Heart left ventricle (tissue), 16 donors: ENCODE results near the gene CHRDL2. TPM values are rescaled to one million over a fixed set of nuclear protein-coding genes. Genes with fewer than 3 reads are reported as not detected.

Experiments used
- ATAC-seq, 4 donors: fragments of 200-7000 bp; cut with Tn5 transposase; one replicate each; pipeline ENCODE4 v1.9.1; 2020 to 2022; ENCODE audit warnings: moderate library complexity in 4 of 4, mild to moderate bottlenecking in 3 of 4, moderate number of reproducible peaks in 1 of 4
- DNase-seq, 5 donors: peaks; one replicate each; pipeline ENCODE4 v3.0.0-alpha.2; 2020
- H3K27ac ChIP-seq, 12 donors: fragments of 200-600 bp; sonication (generic) in 4 of 12; one replicate each; pipeline versions ENCODE4 v1.5.0 to v1.8.0; 2016 to 2022; ENCODE audit warnings: mild to moderate bottlenecking in 2 of 12
- H3K27me3 ChIP-seq, 9 donors: fragments of 200-600 bp; sonication (generic) in 2 of 9; one replicate each; pipeline versions ENCODE4 v1.5.1 to v1.8.0; 2016 to 2022; ENCODE audit warnings: mild to moderate bottlenecking in 3 of 9
- H3K36me3 ChIP-seq, 9 donors: fragments of 200-600 bp; sonication (generic) in 2 of 9; one replicate each; pipeline versions ENCODE4 v1.5.0 to v1.8.0; 2018 to 2022; ENCODE audit warnings: mild to moderate bottlenecking in 2 of 9
- H3K4me1 ChIP-seq, 12 donors: fragments of 200-600 bp; sonication (generic) in 4 of 12; one replicate each; pipeline versions ENCODE4 v1.5.0 to v1.8.0; 2016 to 2022; ENCODE audit warnings: mild to moderate bottlenecking in 3 of 12
- H3K4me3 ChIP-seq, 12 donors: fragments of 200-600 bp; sonication (generic) in 4 of 12; one replicate each; pipeline versions ENCODE4 v1.5.0 to v1.8.0; 2017 to 2022; ENCODE audit warnings: mild to moderate bottlenecking in 9 of 12, moderate library complexity in 4 of 12
- H3K9me3 ChIP-seq, 12 donors: fragments of 200-600 bp; sonication (generic) in 4 of 12; one replicate each; pipeline versions ENCODE4 v1.5.0 to v1.8.0; 2016 to 2022; ENCODE audit warnings: mild to moderate bottlenecking in 1 of 12
- CTCF ChIP-seq, 12 donors: fragments of 200-600 bp; sonication (generic) in 4 of 12; IDR thresholded peaks; one replicate each; pipeline versions ENCODE4 v1.5.0 to v1.8.0; 2018 to 2022; ENCODE audit warnings: antibody characterized with exemption in 12 of 12, mild to moderate bottlenecking in 5 of 12
- POLR2A ChIP-seq, 2 donors: fragments of 450-650 bp; IDR thresholded peaks; one replicate each; pipeline ENCODE4 v1.6.1; 2017; ENCODE audit warnings: antibody characterized with exemption in 2 of 2, mild to moderate bottlenecking in 2 of 2, moderate library complexity in 2 of 2
- WGBS, 4 donors: extraction: QIAGEN DNeasy Blood & Tissue Kit in 2 of 4; methylation state at CpG; one replicate each; pipeline versions ENCODE4 v1.1.5 to v1.1.7; 2013 to 2018; 5-methylcytosine and 5-hydroxymethylcytosine counted together
- intact Hi-C, 10 donors: fragments of 100-400 bp; cut with DNase I; formaldehyde crosslinking; loops; one replicate each; pipeline versions ENCODE4 v1.11.1 to v1.14.2; 2022
- polyA plus RNA-seq, 2 donors: library from polyadenylated mRNA; stranded (reverse); fragments of 200-250 nt; gene quantifications; one replicate each; pipeline ENCODE4 v1.2.3, GENCODE V29; 2013
- total RNA-seq, 9 donors: library from RNA; depleted of rRNA in 2 of 9; stranded (reverse); fragments of >200 nt in 2 of 9; fragmentation: NEBNext Ultra II Directional in 3 of 9; extraction: Animal tissue kit (Norgen Biotek cat#: 25700) in 3 of 9; gene quantifications; one replicate each; pipeline versions ENCODE4 v1.1.0 to v1.2.4, GENCODE V29; 2016 to 2023
- donor health status: ischemic (EF 13 %, LVEDD 7.1; RV severe dilation, severe dysfunction).
- donor health status: healthy with polysubstance abuse.
- donor health status: DM: no; HTN: yes; CAD: no.
- donor health status: DM: no; HTN: no; CAD: no.
- donor health status: ischemic (EF 25% LVEDD 6.9; RV normal size, moderate dysfunction).
- donor health status: ischemic (EF 25% LVEDD 5.7; RV mildly dilated, moderate dysfunction).
- donor health status: healthy.
- donor health status: DM: yes; HTN: yes; CAD: no.
- donor health status: ischemic (EF 35%, LVEDD 5.7; RV mildly dilated, moderate dysfunction).
- donor health status: nonischemic (EF 11% LVEDD 7.7; RV severe dilation, severe dysfunction).
- donor health status: DM: yes; HTN: yes; CAD: no.
- donor health status: PGD.
- donor health status: ischemic (EF 29% LVEDD 5.4; RV normal size, mild dysfunction).
- donor health status: nonischemic (EF 23%, LVEDD 6.1; RV moderate dilation, normal function).

Gene CHRDL2
- total and polyA plus RNA-seq, 11 donors: 1.5 to 13.4 (median 3.4) TPM

GRCh38 chr11:74717221-74717969 is 13.8 kb downstream of the CHRDL2 start:
- Histone ChIP-seq H3K4me3 (no peak overlapping the region), H3K9me3 (no peaks in the 10 kb centered on the region), H3K27me3 (no peaks in the 10 kb centered on the region), H3K27ac (peak overlapping the region in 4 of 12 donors; percentile 32 to 77 (median 54)), H3K4me1 (peaks cover 0 to 32% (median 15%) of the 10 kb centered on the region in 12 donors), H3K36me3 (no peaks in the 10 kb centered on the region)
- DNase-seq (no peak), ATAC-seq (no peak)
- TF ChIP-seq POLR2A (IDR thresholded peaks at IDR 0.05) (no peak), CTCF (IDR thresholded peaks at IDR 0.05) (no peak)
- WGBS, 4 donors: 63 to 84% (median 73%) methylated on average over 5 of the region's 5 CpGs
- intact Hi-C loops: no loop called here

DNA sequence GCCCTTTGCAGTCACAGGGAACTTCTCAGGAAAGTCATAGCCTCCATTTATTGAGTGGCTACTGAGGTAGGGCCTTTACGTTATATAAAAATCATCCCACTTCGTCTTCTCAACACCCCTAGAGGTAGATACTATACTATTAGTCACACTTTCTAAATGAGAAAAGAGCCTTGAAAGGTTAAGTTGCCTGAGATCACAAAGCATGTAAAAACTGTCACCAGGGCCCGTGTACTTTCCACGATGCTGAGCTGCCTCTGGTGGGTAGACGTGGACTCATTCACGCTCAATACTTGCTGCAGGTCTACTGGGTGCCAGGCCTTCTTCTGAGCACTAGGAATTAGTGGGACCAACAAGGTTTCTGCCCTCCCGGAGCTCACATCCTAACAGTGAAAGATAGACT is 16.3 kb downstream of the CHRDL2 start:
- H3K4me3 ChIP-seq: no peak overlapping the region
- no peaks in the 10 kb centered on the region for H3K27me3 ChIP-seq
- DNase-seq (no peak), ATAC-seq (no peak)
- H3K27ac ChIP-seq: no peak overlapping the region
- H3K9me3 ChIP-seq: no peaks in the 10 kb centered on the region
- peaks cover 0 to 27% (median 7%) of the 10 kb centered on the region in 12 donors for H3K4me1 ChIP-seq
- TF ChIP-seq POLR2A (IDR thresholded peaks at IDR 0.05) (no peak), CTCF (IDR thresholded peaks at IDR 0.05) (no peak)
- intact Hi-C loops: no loop called here
- WGBS, 4 donors: 90 to 95% (median 93%) methylated on average over 7 of the region's 7 CpGs
- H3K36me3 ChIP-seq: no peaks in the 10 kb centered on the region

GRCh38 chr11:74713686-74714085 is 17.5 kb downstream of the CHRDL2 start:
- Histone ChIP-seq H3K4me1 (peaks cover 0 to 27% (median 7%) of the 10 kb centered on the region in 12 donors), H3K27ac (no peak overlapping the region), H3K27me3 (no peaks in the 10 kb centered on the region), H3K9me3 (no peaks in the 10 kb centered on the region), H3K4me3 (no peak overlapping the region), H3K36me3 (no peaks in the 10 kb centered on the region)
- TF ChIP-seq CTCF (IDR thresholded peaks at IDR 0.05) (no peak), POLR2A (IDR thresholded peaks at IDR 0.05) (no peak)
- intact Hi-C loops: no loop called here
- 71 to 93% (median 80%) methylated on average over 4 of the region's 4 CpGs for WGBS, 4 donors
- DNase-seq (no peak), ATAC-seq (no peak)

DNA sequence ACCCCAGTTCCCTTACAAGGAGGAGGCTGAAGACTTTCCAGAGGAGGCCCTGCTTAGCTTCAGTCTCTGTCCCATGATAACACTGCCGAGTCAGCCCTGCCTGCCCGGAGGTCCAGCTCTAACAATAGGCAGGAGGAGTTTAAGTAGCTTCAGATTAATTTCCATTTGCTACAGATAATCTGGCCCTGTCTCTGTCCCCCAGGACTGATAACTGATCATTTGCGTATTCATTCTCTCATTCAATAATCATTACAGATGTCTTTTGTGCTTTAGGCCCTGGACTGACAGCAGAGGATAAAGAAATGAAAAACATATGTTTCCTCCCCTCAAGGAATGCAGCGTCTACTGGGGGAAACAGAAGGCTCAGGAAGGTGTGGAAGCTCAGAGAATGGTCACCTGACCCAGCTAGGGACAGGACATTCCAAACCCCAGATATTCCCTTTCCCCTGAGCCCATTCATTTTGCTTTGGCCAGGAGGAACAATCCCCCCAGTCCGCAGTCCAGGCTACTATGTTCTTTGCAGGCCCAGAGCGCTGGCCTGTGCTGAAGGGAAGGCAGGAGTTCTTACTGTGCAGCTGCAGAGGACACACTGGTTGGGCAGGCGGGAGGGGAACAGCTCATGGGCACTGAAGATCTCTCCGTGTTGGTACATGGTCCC is 20.8 kb downstream of the CHRDL2 start:
- H3K27ac ChIP-seq: peak overlapping the region in 4 of 12 donors; percentile 10 to 44 (median 36)
- H3K9me3 ChIP-seq: no peaks in the 10 kb centered on the region
- no peaks in the 10 kb centered on the region for H3K27me3 ChIP-seq
- no peak overlapping the region for H3K4me3 ChIP-seq
- DNase-seq (no peak), ATAC-seq (peak; percentile 27 to 64 (median 42))
- TF ChIP-seq CTCF (IDR thresholded peaks at IDR 0.05): no peak
- TF ChIP-seq POLR2A (IDR thresholded peaks at IDR 0.05): no peak
- 40 to 53% (median 50%) methylated on average over 8 of the region's 8 CpGs for whole genome bisulfite sequencing, 4 donors
- no peaks in the 10 kb centered on the region for H3K36me3 ChIP-seq
- intact Hi-C loops: no loop called here
- H3K4me1 ChIP-seq: peaks cover 0 to 13% (median 7%) of the 10 kb centered on the region in 12 donors
